ACC112 (cell line): ENCODE data around the gene FILIP1.

Source experiments
- H2AFZ ChIP-seq: fragments of 200-600 bp; sonication (generic); one replicate; pipeline ENCODE4 v1.6.0; 2017; ENCODE audit warnings: antibody characterized with exemption, low read length; ENCODE audit not compliant: unreplicated experiment
- H3K27ac ChIP-seq: fragments of 200-600 bp; sonication (generic); 2 replicates; pipeline ENCODE4 v1.5.1; 2014; ENCODE audit warnings: low read depth, mild to moderate bottlenecking, antibody characterized with exemption, low read length, moderate library complexity
- H3K27me3 ChIP-seq: fragments of 200-600 bp; sonication (generic); 2 replicates; pipeline ENCODE4 v1.6.1; 2014; ENCODE audit warnings: mild to moderate bottlenecking, antibody characterized with exemption, low read length, moderate library complexity, mixed read lengths; ENCODE audit not compliant: insufficient read depth
- H3K36me3 ChIP-seq: fragments of 200-600 bp; sonication (generic); 2 replicates; pipeline ENCODE4 v1.6.1; 2016; ENCODE audit warnings: mild to moderate bottlenecking, antibody characterized with exemption, low read length, moderate library complexity, mixed read lengths; ENCODE audit not compliant: insufficient read depth
- H3K4me1 ChIP-seq: fragments of 200-600 bp; sonication (generic); one replicate; pipeline ENCODE4 v1.6.1; 2016; ENCODE audit warnings: low read length, mixed read lengths; ENCODE audit not compliant: insufficient read depth, unreplicated experiment, control insufficient read depth
- H3K4me3 ChIP-seq: fragments of 200-600 bp; sonication (generic); 2 replicates; pipeline ENCODE4 v1.5.1; 2014; ENCODE audit warnings: mild to moderate bottlenecking, low read depth, low read length
- H3K79me2 ChIP-seq: fragments of 200-600 bp; sonication (generic); one replicate; pipeline ENCODE4 v1.6.0; 2016; ENCODE audit warnings: low read length; ENCODE audit not compliant: control insufficient read depth, unreplicated experiment, insufficient read depth

FILIP1 gene

DNA sequence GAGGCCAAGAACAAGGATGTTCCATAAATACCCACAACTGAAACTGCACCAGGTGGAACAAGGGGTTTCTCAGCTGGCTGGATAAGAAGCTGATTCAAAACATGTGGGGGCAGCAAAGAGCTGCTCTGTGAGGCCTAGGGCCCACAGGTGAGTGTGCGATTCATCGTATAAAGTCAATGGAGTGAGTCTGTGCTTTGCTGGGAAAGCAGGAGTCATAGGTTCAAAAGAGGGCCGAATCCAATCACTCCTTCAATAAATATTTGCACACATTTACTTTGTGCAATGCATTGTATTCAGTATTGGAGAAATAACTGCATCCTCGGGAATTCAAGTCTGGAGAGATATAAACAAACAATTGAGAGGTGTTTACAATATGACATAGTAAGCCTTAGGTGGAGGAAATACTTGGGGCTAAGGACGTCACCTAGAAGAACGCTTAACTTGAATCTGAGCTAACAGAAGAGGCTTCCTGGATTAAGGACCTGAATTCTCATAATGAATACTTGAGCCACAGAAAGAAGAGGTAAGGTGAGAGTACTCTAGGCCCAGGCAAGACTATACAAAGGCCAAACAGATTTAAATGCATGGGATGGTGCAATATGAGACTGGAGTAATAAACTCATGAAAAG lies 125.3 kb downstream of the FILIP1 start:
- Histone ChIP-seq H3K27me3 (no peaks in the 10 kb centered on the region), H3K36me3 (no peaks in the 10 kb centered on the region), H3K27ac (no peak overlapping the region), H3K79me2 (no peaks in the 10 kb centered on the region), H2AFZ (no peak overlapping the region), H3K4me1 (no peaks in the 10 kb centered on the region), H3K4me3 (no peak overlapping the region)

DNA sequence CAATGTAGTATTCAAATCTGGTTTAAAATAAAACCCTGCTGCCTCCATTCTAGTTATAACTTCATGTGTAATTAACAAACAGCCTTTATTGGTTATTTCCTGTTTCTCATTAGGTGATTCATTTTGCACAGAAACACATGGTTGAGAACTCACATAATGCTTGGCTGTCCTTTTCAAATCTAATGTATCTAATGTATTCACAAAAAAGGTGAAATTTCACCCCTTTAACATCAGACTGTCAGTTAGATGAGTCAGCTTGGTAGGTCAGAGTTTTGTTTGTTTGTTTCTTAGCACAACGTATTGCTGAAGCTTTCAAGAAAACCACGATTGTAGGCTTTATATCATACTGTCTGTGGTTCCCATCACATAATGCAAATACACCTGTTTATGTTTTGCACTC lies 130.3 kb downstream of the FILIP1 start:
- no peak overlapping the region for H3K27ac ChIP-seq
- no peaks in the 10 kb centered on the region for H3K4me1 ChIP-seq
- no peaks in the 10 kb centered on the region for H3K27me3 ChIP-seq
- no peaks in the 10 kb centered on the region for H3K79me2 ChIP-seq
- no peaks in the 10 kb centered on the region for H3K36me3 ChIP-seq
- H2AFZ ChIP-seq, result no peak overlapping the region
- no peak overlapping the region for H3K4me3 ChIP-seq

DNA sequence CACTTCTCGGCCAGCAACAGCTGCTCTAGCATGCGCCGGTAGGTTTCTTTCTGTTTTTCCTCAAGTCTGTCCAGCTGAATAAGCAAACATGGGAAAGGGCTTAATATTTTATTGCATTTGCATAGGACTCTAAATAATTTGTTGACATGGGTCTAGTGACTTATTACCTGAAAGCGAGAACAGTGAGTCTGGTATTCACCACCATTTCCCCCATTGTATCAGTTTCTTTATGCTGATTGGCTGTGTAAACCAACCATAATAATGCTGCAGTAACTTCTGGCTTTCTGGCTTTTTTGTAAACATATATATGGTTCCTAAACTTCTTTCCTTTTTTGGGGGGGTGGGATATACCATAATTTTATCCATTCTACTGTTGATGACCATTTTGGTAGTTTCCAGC lies 140.0 kb downstream of the FILIP1 start:
- no peak overlapping the region for H3K4me3 ChIP-seq
- H3K4me1 ChIP-seq, result no peaks in the 10 kb centered on the region
- no peaks in the 10 kb centered on the region for H3K36me3 ChIP-seq
- no peaks in the 10 kb centered on the region for H3K79me2 ChIP-seq
- no peaks in the 10 kb centered on the region for H3K27me3 ChIP-seq
- H3K27ac ChIP-seq, result no peak overlapping the region
- no peak overlapping the region for H2AFZ ChIP-seq

DNA sequence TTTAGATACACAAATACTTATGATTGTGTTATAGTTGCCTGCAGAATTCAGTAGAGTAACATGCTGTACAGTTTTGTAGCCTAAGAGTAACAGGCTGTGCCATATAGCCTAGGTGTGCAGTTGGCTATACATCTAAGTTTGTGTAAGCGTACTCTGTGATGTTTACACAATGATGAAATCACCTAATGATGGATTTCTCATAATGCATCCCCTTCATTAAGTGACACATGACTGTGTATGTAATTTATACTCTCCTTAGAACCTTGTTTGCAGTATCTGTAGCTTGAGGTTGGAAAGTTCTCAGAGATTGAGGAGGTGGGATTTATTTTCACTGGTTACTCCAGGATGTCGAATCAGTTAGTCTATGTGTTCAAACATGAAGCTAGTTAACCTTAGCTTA lies 142.0 kb downstream of the FILIP1 start:
- Histone ChIP-seq H3K27me3 (no peaks in the 10 kb centered on the region), H3K36me3 (no peaks in the 10 kb centered on the region), H3K27ac (no peak overlapping the region), H3K4me3 (no peak overlapping the region), H3K4me1 (no peaks in the 10 kb centered on the region), H3K79me2 (no peaks in the 10 kb centered on the region), H2AFZ (no peak overlapping the region)

DNA sequence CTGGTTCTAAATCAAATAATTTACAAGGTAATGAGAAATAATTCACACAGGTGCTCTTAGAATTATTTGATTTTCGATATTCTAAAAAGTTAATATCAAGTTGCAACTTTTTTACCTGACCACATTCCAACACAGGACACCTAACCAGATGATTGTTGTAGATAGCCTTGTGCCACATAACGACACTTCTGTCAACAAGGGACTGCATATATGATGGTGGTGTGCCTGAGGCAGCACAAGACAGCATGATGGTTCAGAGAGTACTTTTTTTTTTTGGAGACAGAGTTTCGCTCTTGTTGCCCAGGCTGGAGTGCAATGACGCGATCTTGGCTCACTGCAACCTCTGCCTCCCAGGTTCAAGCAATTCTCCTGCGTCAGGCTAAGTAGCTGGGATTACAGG lies 142.8 kb downstream of the FILIP1 start:
- Histone ChIP-seq H3K36me3 (no peaks in the 10 kb centered on the region), H2AFZ (no peak overlapping the region), H3K4me3 (no peak overlapping the region), H3K79me2 (no peaks in the 10 kb centered on the region), H3K27me3 (no peaks in the 10 kb centered on the region), H3K27ac (no peak overlapping the region), H3K4me1 (no peaks in the 10 kb centered on the region)

DNA sequence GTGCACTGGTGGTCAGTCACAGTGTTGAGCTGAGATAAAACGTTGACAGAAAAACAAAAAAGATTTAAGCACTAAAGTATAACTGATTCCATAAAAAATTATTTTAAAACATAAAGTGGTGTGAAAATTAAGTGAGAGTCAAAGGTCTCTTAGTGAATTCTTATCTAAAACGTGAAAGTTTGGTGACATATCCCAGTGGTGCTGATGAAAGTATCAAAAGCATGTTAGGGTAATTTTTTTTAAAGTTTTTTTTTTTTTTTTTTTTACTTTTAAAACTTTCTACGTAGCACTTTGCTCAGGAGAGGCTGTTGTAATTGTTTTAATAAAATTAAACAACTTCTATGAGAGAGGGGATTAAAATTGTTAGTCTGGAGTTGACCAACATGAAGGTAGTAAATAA lies 143.4 kb downstream of the FILIP1 start:
- Histone ChIP-seq H3K27ac (no peak overlapping the region), H2AFZ (peak overlapping the region; percentile 45), H3K36me3 (no peaks in the 10 kb centered on the region), H3K4me1 (no peaks in the 10 kb centered on the region), H3K27me3 (no peaks in the 10 kb centered on the region), H3K79me2 (no peaks in the 10 kb centered on the region), H3K4me3 (peak overlapping the region; percentile 69)

DNA sequence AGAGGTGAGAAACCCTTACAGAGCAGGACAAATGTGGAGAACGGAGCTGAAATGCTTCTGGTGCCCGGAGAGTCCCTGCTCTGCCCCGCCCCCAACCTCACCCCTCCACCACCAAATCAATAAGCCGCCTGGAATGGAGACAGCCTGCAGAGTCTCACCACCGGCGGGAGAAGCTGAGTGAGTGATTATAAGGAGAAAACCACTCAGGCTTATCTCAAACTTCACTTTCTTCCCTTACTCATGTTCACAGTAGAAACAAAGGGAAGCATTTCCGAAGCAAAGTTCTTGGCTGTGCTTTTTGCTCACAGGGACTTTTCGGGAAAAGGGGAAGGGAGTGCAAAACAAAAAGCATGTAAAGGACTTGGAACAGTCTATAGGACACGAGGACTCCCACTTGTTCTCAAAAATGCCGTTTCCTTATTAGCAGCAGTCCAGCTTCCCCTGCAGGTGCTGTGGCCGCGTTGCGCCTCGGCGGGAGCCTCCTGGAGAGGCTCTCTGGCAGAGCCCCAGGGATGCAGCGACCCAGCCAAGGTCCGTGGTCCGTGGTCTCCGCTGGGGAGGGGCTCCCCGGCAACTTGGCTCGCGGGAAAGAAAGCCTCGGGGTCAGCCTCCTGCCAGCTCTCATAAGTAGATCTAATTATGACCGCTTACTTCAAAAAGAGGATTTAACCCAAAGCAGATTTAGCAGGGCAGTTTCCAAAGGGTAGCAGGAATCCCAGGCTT lies 144.2 kb downstream of the FILIP1 start:
- H3K36me3 ChIP-seq, result no peaks in the 10 kb centered on the region
- peak overlapping the region; percentile 45 for H2AFZ ChIP-seq
- no peaks in the 10 kb centered on the region for H3K27me3 ChIP-seq
- no peak overlapping the region for H3K27ac ChIP-seq
- peak overlapping the region; percentile 69 for H3K4me3 ChIP-seq
- no peaks in the 10 kb centered on the region for H3K4me1 ChIP-seq
- no peaks in the 10 kb centered on the region for H3K79me2 ChIP-seq

DNA sequence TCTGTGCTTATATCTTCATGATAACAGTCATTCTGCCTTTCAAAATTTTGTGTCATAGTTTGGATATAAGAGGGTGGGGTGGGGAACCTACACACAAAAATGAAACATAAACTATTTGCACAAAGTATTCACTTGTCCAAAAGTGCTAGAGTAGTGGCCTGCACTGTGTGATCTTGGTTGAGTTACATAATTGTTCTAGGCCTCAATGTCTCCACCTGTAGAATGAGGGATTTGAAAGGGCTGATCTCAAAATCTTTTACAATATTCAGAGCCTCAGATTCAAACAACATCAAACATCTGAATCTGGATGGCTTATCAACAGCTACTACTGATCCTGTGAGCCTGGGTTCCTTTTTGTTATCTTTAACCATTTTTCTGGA lies 144.7 kb downstream of the FILIP1 start:
- Histone ChIP-seq H3K4me3 (peak overlapping the region; percentile 69), H3K36me3 (no peaks in the 10 kb centered on the region), H3K4me1 (no peaks in the 10 kb centered on the region), H2AFZ (peak overlapping the region; percentile 45), H3K27ac (no peak overlapping the region), H3K27me3 (no peaks in the 10 kb centered on the region), H3K79me2 (no peaks in the 10 kb centered on the region)

DNA sequence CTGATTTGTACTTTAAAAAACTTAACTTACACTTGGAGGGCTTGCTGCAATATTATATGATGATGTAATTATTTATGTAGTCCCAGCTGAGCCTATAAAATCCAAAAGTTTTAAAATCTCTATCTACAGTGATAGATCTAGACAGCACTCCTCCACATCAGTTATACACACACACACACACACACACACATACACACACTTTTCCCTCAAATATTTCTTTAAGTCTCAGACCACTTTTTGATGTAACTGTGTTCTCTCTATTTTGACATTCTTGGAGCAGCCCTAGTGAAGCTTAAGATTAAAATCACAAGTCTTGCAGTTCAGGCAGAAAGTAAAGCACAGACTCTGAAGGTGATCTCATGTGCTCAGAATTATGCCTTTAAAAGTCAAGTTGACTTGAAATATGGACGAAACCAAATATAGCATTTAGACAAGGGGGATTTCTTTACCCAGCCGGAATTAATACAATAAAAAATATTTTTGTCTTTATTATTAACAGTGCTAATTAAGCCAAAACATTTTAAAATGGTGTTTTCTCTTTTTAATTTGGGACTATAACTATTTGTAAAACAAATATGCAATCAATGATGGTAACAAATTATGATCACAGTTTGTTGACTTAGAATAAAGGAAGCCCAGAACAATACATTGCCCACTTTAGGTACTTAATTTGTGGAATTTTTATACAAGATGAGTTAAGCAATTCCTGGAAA lies 145.5 kb downstream of the FILIP1 start:
- no peaks in the 10 kb centered on the region for H3K36me3 ChIP-seq
- H3K27ac ChIP-seq, result no peak overlapping the region
- no peaks in the 10 kb centered on the region for H3K27me3 ChIP-seq
- no peaks in the 10 kb centered on the region for H3K4me1 ChIP-seq
- no peak overlapping the region for H2AFZ ChIP-seq
- H3K4me3 ChIP-seq, result no peak overlapping the region
- H3K79me2 ChIP-seq, result no peaks in the 10 kb centered on the region

DNA sequence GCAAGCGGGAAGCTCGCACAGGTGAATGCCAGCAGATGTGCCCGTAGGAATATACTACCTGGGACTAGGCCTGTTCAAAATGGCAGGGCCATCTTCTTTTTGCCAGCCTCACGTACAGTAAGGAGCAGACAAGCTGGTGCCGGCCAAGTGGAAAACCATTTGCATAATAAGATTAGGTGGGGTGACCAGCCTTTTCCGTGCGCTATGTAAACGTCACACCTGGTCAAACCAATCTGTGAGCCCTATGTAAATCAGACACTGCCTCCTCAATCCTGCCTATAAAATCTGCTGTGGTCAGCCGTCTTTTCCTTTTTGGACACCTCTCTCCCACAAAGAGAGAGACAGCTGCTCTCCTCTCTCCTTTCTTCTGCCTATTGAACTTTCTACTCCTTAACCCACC lies 148.2 kb downstream of the FILIP1 start:
- H3K36me3 ChIP-seq, result no peaks in the 10 kb centered on the region

DNA sequence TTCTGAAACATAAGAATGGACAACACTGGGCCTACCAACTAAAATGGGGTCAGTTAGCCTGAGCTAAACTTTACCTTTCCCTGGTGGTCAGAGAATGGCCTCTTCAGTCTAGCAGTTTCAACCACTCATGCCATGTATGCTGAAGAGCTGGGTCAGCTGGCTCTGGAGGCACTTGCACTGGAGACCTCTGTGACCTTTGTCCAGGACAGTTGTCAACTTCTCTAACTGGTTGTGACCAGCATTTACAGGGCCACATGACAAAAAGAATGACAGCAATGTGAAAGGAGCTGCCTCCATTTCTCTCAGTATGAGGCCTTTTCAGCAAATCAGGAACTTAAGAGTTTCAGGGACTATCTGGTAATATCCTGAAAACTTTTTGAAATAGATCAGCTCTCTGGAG lies 149.1 kb downstream of the FILIP1 start:
- Histone ChIP-seq H3K27me3 (no peaks in the 10 kb centered on the region), H3K36me3 (no peaks in the 10 kb centered on the region), H3K4me3 (no peak overlapping the region), H3K79me2 (no peaks in the 10 kb centered on the region), H2AFZ (no peak overlapping the region), H3K4me1 (no peaks in the 10 kb centered on the region), H3K27ac (no peak overlapping the region)

More for the DNA sequence above, 148.2 kb downstream of the FILIP1 start:
- Histone ChIP-seq H3K27ac (no peak overlapping the region), H3K27me3 (no peaks in the 10 kb centered on the region), H2AFZ (no peak overlapping the region), H3K79me2 (no peaks in the 10 kb centered on the region), H3K4me3 (no peak overlapping the region), H3K4me1 (no peaks in the 10 kb centered on the region)
